NCI-H2227 treated with DMSO at 0.1 percent for 48 hours (cell line): ENCODE data around the gene EPHA7.

Experiments
- DNase-seq: peaks from one replicate; lab custom pipeline; 2025; lab: John Stamatoyannopoulos, UW

The EPHA7 gene

DNA sequence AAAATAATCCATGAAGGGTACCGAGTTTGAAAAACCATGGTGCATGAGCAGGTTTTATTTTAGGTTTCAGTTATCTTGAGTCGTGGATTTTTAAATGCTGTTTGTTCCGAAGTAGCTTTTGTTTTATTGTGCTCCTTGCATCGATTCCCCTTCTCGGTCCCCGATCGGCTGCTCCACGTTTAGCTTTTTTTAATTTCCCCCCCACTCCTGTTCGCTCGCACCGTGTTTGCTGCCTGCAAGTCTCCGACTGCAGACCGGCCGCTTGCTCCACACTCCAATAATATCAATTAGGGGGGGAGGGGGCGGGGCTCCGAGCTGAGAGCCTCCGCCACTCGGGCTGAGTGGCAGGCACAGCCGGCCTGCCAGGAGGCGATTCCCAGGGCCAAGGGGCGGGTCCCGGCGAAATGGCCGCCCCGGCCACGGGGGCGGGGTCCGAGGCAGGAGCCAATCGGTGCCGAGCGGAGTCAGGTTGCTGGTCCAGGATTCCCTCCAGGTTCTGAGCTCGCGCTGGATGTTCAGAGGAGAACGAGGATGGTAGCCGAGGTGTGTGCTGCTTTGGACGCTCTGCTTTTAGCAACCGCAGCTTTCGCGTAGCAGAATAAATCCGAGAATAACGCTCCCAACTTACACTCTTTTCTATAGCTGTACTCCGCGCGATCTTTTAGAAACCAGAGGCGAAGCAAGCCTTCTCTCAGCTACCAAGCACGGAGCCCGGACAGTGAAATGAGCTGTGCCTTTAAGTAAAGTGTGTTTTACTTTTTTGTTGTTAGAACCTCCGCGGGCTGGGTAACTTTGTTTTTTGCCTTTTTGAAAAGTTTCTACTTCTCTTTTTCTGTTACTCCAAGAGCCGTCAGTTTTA is at the start of gene EPHA7:
EPHA7 (minus strand) TSS at position 256 of the 859 bp plus-strand sequence; CDS start at position 38, 218 bp downstream.
- DNase-seq: peak; percentile 90

DNA sequence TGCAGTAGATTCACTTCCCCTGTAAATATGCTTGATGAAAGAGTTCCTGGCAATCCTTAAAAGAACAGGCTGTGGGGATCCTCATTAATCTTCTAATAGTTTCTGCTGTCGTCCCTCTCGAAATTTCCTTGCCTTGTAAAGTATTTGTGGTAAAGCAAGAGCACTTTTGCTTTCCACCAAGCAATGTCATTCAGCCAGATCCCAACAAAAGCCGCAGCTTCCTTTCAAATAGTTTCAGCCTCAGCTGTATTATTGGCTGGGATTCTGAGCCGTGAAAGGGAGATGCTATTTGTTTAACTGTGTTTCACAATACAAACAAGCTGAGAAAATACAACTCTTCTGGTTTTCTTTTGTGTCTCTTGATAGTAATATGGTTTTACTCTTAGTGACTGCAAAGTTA is 48.9 kb upstream of the EPHA7 start:
- no peak for DNase-seq

DNA sequence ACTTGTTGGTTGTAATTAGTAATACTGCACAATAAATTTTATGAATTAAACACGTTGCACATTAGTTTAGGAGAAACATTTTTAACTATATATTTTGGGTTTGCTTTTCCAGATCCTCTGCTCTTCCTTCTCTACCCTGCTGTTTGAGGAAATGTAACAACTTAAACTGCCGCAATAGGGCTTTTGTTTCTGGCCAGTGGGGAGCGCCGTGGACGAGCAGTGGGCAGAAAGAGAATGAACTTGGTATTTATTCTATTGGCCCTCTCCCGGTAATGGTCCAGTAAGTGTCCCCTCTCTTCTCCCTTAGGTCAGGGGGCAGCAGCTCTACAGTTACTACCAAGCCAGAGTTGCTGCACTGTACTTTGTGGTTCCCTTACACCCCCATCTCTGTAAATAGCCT is 35.2 kb upstream of the EPHA7 start:
- DNase-seq: no peak

DNA sequence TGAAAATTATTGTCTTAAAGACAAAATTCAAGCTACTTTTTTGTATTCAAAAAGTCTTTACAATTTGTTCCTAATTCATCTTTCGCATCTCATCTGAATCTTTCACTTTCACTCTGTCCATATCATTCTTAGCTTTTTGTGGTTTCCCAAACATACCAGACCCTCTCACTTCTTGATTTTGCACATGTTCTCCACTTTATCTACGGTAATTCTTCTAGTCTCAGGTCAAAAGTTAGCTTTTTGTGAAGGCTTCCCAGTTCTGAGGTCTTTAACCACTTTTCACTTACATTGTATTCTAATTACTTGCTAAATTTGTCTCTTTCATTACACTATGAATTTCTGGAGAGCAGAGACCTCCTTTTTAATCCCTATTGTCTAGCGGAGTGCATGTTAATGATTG is 34.6 kb upstream of the EPHA7 start:
- no peak for DNase-seq

DNA sequence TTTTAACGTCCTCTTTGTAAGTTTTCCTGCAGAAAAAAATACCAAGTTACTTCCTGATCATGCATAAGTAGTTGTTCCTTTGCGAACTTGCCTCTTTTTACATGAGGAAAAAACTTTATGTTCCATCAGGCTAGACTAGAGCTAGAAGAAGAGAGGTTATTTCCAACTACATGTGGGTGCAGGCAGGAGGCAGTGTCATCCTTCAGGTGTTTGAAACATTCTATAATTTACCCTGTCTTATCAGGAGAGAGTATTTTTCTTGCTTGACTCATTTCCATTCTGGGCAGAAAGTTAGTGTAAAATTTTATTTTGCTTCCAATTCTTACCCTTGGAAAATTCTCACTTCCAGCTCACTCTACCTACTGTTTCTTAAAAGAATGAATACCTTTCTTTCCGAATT is 28.5 kb upstream of the EPHA7 start:
- no peak for DNase-seq

DNA sequence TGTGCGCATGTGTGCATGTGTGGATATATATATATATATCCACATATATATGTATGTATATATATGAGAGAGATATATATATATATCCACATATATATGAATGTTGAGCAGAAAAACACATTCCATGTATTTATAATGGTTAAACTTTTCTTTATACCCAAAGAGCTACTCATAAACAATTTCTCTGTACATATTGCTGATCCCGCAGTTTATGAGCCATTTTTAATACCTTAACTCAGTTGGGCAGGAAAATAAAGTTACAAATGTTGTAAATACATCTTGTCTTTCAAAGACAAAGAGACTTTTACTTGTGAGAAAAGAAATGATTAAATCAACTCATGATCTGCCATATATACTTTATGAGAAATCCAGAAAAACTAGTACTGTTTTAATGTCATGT is 18.1 kb upstream of the EPHA7 start:
- no peak for DNase-seq

DNA sequence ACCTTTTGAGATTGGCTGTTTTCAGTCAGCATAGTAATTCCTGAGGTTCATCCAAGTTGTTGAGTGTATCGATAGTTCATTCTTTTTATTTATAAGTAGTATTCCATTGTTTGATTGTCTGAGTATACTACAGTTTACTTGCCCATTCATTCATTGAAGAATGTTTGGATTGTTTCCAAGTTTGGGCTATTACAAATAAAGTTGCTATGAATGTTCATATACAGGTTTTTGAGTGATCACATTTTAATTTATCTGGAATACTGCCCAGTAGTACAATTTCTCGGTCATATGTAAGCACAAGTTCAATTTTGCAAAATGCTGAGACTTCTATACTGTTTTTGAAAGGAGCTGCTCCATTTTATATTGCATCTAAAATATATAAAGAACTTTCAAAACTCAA is 14.2 kb upstream of the EPHA7 start:
- no peak for DNase-seq

DNA sequence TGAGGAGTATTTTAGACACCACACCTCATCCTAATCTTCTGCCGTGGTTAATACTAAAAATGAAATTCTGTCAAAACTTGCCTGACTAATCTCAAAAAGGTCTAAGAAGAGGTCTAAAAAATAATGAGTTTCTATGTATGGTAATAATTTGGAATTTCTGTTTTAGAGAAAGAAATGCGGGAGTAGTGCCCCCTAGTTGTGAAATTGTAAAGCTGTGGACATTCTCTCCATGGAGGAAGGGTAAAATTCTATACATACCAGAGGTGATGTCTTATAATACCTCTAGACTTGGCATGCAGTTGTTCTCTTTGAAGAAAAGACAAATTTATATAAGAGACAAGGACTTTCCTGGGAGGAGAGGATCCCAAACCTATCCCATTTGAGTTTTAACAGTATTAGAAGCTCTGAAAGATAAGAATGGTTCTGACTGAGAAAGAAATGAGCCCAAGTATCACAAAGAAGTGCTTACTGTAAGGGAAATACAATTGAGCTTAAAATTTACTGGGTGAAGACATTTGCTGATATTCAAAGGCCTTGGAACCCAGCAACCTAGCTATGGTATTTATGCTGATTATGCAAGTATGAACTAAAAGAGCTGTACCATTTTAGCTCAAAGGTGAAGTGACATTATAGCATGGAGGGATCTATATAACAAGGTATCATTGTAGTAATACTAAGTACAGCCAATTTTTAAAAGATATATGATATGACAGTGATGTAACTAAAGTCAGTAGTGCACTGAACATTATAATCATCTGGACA is 5.1 kb upstream of the EPHA7 start:
- no peak for DNase-seq

DNA sequence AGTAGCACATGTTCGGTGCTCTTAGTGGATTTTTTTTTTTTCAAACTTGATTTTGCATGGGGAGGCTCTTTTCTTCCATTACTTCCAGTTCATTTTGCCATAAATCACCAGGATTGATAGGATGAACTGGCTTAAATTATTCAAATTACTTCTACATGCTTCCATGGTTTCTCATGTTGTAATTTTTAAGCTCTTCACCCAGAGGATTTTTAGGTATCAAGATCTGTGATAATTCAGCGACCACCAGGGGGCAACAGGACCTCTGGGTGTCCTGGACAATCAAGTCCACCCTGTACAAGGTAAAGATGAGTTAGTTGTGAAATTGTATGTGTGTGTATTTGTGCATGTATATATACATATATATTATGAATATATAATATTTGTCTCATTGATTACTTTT is 4.2 kb upstream of the EPHA7 start:
- peak; percentile 30 for DNase-seq

DNA sequence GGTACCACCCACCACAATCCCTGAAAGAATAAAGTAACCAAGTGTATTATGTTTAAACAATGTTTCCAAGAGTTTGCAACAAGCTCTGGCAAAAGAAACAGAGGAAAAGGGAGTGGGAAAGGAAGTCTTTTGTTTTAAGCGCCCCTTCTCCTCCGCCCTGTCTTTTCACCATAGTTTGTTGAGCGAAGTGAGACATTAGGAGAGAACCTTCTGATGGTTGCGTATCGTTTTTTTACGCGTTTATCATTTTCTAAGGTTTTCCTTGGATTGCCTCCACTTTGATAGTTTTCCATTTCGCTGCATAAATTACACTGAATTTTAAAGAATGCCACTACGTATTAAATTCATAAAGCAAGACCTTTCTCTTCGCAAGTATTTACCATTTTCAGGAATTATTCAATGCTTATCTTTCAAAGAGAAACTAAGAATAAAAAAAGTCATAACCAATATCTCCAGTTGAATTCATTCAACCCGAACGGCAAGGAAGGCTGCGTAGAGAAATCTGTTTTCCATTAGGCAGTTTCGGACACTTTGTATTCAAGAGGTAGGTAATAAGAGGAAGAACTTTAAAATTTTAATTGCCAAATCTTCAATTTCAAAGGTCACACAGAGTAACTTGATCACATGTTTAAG is 920 bp upstream of the EPHA7 start:
- DNase-seq: no peak

DNA sequence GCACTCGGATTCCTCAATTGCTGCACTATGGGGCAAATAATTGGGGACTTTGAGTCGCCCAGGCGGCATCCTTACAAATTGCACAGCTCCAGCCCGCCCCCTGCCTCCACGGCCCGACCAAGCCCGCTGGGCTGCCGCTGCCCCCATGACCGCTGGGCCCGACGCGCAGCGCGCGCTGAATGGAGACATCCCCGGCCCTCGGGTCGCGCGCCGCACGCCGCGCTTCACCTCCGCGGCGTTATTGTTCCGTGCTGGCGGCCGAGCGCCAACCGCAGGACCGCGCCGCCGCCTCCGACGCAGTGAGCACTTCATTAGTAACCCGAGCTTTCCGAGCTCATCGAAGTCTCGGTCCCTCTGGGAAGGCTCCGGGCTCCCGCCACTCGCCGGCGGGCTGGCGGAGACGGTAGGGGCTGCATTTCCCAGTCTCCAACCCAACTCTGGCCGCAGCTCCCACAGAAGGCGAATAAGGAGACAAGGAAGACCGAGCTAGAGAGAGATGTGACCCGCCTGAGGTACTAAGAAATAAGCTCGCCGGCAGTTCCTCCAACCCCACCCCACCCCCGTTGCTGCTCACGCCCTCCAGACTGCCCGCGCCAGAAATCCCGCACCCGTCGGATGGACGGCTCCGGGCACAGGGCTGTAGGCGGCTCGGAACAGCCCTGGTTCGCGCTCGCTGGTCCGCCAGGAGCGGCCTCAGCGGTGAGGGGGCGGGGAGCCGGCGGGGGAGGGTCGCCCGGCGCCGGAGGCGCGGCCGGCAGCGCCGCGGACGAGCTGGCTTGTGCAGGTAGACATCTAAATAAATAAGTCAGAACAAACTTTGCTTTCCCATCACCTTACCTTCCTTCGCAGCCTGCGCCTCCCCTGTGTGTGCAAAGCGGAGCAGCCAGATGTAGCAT is 703 bp downstream of the EPHA7 start:
- peak; percentile 36 for DNase-seq

DNA sequence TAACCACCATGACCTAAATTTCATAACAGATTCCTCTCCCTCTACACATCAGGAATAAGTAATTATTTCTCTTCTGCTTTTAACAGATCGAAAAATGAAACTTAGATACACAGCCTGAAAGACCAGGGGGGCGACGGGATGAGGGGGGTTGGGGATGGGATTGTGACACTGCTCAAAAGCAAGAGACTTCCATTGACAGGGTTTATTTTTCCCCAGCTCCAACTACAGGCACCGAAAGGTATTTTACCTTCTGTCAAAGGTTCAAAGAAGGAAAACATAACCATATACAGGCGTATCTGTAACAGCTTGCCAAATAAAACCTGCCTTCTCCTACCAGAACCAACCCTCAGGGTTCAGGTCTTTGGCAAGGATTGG is 1.3 kb downstream of the EPHA7 start:
- peak; percentile 35 for DNase-seq

DNA sequence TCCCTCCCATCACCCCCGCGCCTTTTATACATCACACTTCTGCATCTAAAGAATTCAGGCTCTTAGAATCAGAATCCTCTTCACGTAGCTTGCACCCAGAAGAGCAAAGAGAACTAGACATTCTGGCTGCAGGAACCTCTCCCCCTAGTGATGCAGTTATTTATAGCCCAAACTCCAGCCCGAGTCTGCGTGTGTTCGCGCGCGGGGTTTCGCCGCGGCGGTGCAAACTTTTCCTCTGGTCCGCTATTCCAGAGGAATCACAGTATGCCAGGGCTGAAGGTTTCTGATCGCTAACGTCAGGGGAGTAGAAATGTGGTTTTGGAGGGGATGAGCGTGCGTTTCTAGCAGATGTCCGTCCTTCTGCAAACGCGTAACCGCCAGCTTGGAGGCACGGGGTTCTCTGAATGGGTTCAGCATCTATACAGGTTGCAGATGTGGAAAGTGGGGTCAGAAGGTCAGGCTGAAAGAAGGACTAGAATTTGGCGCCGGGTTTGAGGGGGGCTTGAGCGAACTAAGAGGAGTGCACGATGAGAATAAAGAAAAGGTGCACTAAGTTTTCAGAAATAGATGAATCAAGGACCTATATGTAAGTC is 1.8 kb downstream of the EPHA7 start:
- DNase-seq: peak; percentile 60

DNA sequence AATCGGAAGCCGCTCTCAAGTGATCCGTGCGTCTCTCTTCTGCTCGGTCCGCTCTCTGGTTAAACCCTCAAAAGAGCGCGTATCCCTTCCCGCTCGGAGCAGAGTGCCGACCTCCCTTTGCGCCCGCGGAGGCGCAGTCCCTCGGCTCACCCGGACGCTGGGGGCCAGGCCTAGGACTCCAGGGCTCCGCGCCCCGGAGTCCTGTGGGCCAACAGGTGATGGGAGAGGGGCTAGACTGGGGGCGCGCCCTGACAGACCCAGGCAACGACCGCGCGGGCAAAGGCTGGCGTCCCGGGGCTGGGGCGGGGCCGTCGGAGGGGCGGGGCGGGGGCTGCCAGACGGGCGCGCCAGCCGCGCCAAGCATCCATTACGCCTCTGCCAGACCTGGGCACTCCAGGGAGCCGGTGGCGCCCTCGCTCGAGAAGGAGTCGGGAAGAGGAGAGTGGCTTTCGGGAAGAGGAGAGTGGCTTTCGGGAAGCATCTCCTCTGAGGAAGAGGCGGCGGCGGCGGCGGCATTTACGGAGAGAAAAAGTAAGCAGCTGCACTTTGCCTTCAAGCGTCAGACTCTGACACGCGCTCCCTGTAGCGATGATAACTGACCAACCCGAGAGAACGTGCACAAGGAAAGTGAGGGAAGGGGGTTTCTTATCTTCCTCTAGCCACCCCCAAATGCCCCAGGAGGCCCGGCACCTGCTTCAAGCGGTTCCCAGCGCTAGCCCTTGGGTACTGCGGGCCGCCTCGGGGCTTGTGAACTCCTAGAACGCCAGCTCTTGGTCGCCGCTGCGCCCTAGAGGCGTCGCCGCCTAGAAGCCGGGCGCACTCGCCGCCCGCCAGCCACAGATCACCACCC is 2.6 kb downstream of the EPHA7 start:
- DNase-seq: peak; percentile 49

DNA sequence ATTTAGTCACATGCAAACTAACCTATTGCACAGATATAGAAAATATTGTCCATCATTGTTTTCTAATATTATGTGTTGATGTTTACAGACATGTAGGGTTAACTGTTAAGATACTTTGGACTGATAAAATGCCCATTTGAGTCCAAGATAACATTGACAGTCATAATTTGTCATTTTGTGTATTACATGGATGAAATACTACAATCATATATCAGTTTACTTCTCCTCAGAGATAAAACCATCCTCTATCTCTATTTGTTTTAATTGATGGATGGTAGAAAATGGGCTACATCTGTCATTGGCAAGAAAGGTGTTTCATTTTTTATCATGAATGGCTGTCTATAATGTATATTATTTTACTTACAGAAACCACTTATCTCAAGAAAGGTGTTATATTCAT is 6.2 kb downstream of the EPHA7 start:
- no peak for DNase-seq

DNA sequence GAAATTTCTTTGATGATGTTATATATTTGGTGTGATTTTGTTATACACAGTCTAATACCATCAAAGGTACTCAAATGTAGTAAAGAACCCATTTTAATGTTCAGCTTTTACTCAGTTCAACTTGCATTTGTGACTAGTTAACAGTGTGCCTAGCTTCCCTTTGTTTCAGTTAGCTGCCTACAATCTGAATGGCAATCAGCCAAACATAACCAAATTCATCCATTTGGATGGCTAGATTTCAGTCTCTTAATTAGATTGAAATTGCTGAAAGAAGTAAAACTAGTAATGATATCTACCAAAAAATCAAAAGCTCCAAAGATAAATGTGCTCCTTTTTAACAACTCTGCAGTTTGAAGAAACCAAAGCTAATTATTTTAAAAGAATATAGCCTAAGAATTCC is 6.9 kb downstream of the EPHA7 start:
- no peak for DNase-seq

DNA sequence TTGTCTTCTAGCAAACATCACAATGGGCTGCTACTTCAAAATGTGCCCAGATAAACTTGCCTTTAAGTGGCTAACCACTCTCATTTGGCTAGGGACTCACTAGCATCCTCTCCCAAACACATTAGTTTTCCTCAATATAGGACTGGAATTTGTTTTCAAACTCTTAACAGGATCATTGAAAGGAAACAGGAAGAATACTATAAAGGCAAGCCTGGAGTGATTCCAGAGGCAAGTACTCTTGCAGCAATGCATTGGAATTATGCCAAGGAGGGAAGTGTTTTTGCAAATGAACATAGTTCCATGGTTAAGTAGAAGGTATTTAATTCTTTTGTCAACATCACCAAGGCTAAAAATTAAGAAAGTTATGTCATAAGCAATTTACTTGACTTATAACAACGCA is 12.2 kb downstream of the EPHA7 start:
- DNase-seq: no peak

DNA sequence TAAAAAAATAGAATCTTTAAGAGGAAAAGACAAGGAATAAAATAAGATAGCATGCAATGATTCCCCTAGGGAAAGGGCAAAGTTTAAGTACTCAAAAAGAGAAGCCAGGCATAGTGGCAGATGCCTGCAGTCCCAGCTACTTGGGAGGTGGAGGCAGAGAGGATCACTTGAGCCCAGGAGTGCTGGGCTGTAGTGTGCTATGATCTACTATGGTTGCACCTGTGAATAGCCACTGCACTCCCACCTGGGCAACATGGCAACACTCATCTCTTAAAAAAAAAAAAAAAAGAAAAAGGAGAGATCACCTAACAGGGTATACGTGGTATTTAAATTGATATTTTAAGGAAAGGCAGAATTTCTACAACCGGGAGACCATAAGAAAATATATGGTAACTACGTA is 16.0 kb downstream of the EPHA7 start:
- DNase-seq: no peak

DNA sequence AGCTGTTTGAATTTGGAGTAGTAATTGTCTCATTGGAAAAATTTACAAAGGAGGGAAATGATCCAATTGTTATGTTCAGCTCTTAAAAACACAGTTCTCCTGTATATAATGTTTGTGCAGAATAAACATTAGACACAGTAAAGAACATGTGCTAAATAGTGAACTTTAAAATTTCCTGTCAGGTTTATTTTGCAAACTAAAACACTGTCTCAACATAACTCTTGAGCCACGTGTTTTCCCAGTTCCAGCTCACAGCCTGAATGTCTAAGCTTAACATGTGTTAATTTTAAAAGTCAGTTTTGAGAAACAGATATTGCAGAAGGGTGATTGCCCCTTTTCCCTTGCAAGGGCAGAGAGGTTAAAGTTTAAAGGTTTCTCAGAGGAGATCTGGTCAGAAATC is 20.6 kb downstream of the EPHA7 start:
- DNase-seq: no peak

DNA sequence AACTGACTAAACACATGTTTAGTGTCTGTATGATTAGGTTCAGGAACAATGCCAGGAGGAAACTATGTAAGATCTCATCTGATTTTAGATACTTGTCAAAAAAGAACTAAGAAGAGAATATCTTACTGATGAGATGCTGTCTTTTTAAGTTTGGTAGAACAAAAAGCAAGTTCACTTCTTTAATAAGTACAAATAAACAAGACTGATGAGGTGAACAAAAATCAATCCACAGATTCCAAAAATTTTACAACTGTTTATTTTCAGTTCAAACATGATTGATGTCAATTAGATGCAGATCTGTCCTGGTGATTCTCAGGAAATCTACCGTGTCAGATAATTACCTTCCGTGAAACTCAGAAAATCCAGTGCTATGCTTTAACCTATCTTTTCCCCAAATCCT is 24.9 kb downstream of the EPHA7 start:
- DNase-seq: no peak
